ENCODE data around the gene IL3RA.

GRCh38 chrX:1351981-1352714 is 15.6 kb downstream of the IL3RA start:
- TF ChIP-seq CTCF (IDR thresholded peaks at IDR 0.05), result no peak
- TF ChIP-seq E2F4 (CRISPR knock-in tag; IDR thresholded peaks at IDR 0.05; ENCODE audit: borderline replicate concordance, low read depth), result no peak
- no peak for TF ChIP-seq ATF3 (CRISPR knock-in tag; conservative IDR thresholded peaks at IDR 0.05)
- TF ChIP-seq NFYB (CRISPR knock-in tag; conservative IDR thresholded peaks at IDR 0.05; ENCODE audit: low read depth), result no peak
- no peak for TF ChIP-seq ETV6 (CRISPR knock-in tag; IDR thresholded peaks at IDR 0.05)
- no peak for TF ChIP-seq USF2 (CRISPR knock-in tag; IDR thresholded peaks at IDR 0.05)
- no peak for TF ChIP-seq PRDM15 (CRISPR knock-in tag; IDR thresholded peaks at IDR 0.05)
- no peak for TF ChIP-seq STAT6 (CRISPR knock-in tag; conservative IDR thresholded peaks at IDR 0.05; ENCODE audit: low read depth)
- no peak for TF ChIP-seq ZBTB21 (CRISPR knock-in tag; IDR thresholded peaks at IDR 0.05; ENCODE audit: borderline replicate concordance)
- TF ChIP-seq ZNF423 (CRISPR knock-in tag; IDR thresholded peaks at IDR 0.05), result no peak
- no peak for TF ChIP-seq ESRRA (CRISPR knock-in tag; IDR thresholded peaks at IDR 0.05; ENCODE audit: borderline replicate concordance)
- TF ChIP-seq CREM (CRISPR knock-in tag; IDR thresholded peaks at IDR 0.05), result no peak
